ENCODE results near the gene ZNF23. TPM values are rescaled to one million over a fixed set of nuclear protein-coding genes. Genes with fewer than 3 reads are reported as not detected.
"Not testable (repeated sequence)": the region's sequence is repeated elsewhere in the genome, so short reads cannot be mapped to it uniquely, and the experiment has no call there.

ZNF23 gene
- 10 to 100 TPM; 14.4 to 21.7 (median 17.0) TPM for polyA plus RNA-seq (ENCODE audit: insufficient read length in 4 of 4)

DNA sequence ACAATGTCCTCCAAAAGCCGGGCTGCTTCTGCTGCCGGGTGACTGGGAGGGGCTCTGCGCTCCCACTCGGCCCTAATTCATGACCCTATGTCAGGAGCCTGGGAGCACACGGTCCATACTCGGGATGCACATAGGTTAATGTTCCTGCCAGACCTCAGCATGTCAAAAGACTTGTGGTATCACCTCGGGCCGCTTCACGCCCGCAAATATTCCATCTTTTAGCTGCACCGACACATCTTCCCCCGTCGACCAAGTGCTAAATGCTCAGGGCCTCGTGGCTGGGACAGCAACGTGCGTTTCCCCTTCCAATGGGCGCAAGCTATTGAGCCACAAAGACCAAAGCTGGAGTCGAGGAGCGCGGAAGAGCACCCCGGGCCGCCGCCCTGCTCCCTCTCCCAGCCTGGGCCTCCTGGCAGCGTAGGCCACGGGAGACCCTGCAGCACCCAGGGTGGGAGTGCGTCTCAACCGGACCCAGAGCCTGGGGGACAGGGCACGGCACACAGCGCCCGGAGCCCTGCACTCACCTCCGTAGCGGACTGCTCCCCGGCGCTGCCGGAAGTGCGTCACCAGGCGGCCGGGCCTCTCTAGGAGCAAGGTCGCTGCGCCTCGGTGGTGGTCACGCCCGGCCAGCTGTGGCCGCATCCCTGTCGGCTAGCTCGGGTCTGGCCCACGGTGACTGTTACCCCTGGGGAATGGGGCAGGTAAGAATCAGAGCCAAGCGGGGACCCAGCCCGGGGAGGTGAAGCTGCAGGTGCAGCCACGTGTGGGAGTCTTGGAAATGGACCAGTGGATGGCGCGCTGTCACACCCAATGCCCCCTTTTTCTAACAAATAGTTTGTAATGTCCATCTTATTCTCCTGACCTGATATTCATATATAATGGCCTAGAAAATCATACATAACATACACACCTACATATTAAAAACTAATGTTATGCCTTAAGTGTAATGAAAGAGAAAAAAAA lies at the start of gene ZNF23:
Gene ZNF23 (minus strand): TSS at position 562 of the 963 bp plus-strand sequence. CDS start 5,451 bp downstream, outside the sequence.
- peak; percentile 66 to 81 (median 72) for DNase-seq (ENCODE audit: low read depth in 4 of 4, low spot score in 3 of 4)

DNA sequence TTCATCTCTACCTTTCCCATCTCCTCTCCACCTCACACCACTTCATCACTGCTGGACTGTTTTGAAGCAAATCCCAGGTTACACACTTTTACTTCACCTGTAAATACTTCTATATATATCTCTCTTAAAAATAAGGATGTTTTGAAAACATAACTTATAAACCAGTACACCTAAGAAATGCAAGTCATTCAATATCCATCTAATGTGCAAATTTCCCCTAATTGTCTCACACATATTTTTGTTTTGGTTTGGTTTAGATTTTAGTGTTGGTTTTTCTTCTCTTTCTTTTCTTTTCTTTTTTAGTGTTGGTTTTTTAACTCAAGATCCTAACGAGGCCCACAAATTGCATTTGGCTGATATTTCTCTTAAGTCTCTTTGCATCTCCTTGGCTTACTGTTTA lies 45.0 kb upstream of the ZNF23 start:
- no peak for DNase-seq (ENCODE audit: low read depth in 4 of 4, low spot score in 3 of 4)

DNA sequence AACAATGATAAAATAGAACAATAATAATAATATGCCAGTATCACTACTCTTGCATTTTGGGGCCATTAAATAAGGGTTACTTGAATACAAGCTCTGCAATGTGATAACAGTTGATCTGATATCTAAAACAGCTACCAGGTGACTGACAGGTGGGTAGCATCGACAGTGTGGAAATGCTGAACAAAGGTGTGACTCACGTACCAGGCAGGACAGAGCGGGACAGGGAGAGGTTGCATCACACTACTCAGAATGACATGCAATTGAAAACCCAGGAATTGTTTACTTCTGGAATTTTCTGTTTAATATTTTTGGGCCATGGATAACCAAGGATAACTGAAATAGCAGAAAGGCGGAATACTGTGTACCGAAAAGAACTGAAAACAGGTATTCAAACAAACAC lies 42.9 kb upstream of the ZNF23 start:
- no peak for DNase-seq (ENCODE audit: low read depth in 4 of 4, low spot score in 3 of 4)

DNA sequence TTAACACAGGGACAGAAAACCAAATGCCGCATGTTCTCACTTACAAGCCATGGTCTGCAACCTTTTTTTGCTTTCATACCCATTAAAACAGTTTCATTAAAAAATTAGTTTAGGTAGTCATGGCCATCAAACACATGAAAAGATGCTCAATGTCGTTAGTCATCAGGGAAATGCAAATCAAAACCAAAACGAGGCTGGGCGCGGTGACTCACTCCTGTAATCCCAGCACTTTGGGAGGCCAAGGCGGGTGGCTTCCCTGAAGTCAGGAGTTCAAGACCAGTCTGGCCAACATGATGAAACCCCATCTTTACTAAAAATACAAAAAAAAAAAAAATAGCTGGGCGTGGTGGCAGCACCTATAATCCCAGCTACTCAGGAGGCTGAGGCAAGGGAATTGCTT lies 42.0 kb upstream of the ZNF23 start:
- DNase-seq (ENCODE audit: low read depth in 4 of 4, low spot score in 3 of 4), result not testable (repeated sequence)

DNA sequence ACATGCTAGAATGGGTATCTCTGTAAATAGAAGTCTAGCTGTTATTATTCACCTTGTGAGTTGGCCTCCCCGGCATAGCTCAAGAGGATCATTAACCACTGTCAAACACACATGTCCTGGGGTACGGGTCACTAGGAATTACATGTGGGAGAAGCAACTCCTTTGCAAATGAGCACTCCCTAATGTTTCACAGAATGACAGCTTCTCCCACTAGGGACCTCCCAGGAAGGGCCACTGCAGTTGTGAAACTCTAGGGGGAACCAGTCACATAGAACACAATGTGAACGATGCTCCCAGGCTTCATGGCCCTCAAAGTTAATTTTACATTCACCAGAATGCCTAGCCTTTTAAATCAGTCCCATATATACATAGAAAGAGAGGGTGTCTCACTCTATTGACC lies 39.5 kb upstream of the ZNF23 start:
- peak in 1 of 4 donors; percentile 28 for DNase-seq (ENCODE audit: low read depth in 4 of 4, low spot score in 3 of 4)

DNA sequence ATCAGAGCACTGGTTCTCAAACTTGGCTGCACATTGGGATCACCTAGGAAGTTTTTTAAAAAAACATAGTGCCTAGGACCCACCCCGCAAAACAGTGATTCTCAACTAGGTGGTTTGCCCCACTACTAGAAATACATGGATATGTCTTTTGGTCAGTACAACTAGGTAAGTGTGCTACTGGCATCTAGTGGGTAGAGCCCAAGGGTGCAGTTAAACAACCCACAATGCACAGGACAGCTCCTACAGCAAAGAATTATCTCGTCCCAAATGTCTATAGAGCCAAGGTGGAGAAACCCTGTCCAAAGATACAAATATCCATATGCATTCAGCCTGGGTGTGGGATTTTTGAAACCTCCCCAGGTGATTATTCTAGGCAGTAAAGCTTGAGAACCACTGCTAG lies 38.9 kb upstream of the ZNF23 start:
- no peak for DNase-seq (ENCODE audit: low read depth in 4 of 4, low spot score in 3 of 4)

DNA sequence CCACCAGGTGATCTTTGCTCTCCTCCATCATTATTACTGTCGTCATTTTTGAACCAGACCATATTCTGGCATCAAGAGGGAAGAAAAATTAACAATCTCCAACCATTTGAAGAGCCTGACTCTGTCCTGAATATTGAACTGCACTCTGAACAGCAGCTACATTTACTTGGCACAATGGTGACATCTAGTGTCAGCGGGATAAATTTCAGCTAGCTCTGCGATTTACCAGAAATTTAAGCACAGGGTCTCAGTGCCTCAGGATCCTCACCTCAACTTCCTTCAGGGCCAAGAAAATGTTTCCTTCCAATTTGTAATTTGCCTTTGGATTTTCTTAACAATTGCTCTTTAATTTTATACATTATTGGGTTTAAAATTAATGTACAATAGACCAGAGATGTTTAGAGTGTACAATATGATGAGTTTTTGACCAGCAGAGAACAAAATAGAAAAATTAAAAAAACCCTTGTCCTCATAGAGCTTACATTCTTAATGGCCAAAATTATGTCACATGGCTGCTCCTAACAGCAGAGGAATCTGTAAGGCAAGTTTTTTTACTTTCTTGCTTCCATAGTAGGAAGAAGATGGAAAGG lies 37.8 kb upstream of the ZNF23 start:
- peak; percentile 20 to 43 (median 35) for DNase-seq (ENCODE audit: low read depth in 4 of 4, low spot score in 3 of 4)

DNA sequence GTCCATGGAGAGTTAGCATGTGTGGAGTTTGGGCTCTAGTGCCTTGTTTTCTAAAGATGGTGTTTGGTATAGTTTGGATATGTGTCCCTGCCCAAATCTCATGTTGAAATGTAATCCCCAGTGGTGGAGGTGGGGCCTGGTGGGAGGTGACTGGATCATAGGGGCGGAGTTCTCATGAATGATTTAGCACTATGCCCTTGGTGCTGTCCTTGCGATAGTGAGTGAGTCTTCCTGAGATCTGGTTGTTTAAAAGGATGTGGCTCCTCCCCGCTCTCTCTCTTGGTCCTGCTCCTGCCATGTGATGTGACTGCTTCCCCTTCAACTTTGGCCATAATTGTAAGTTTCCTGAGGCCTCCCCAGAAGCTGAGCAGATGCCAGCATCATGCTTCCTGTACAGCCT lies 36.0 kb upstream of the ZNF23 start:
- no peak for DNase-seq (ENCODE audit: low read depth in 4 of 4, low spot score in 3 of 4)

DNA sequence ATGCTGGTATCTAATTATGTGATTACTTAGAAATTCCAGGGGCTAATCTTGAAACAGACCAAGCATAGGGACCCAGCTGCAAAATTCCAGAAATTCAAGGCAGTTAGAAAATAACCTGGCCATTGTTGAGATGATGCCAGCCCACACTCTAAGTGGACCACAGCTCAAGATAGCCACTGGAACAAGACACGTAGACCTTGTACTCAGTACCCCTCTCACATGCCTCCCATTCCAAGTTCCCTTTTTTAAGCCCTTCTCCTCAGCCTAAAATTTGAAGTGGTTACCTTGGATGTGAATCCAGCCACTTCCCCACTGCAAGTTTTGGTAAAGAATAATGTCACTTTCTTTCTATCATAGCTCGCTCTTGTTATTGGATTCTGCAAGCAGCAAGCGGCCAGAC lies 31.2 kb upstream of the ZNF23 start:
- DNase-seq (ENCODE audit: low read depth in 4 of 4, low spot score in 3 of 4), result no peak

DNA sequence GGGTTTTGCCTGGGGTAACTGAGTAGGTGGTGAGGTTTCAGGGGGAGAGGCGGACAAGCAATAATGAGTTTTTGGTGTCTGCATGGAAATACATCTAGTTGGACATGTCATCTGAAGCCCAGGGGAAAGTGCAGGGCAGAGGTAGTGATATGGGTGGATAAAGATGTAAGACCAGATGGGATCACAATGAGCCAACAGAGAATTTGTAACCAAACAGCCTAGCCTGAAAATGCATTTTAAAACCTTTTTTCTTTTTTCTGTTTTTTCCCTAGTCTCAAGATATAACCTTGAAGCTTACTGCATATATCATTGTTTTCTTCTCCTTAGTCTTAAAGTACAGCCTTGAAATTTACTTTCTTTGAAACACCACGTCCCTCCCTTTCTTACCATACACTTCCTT lies 30.7 kb upstream of the ZNF23 start:
- DNase-seq (ENCODE audit: low read depth in 4 of 4, low spot score in 3 of 4), result no peak

DNA sequence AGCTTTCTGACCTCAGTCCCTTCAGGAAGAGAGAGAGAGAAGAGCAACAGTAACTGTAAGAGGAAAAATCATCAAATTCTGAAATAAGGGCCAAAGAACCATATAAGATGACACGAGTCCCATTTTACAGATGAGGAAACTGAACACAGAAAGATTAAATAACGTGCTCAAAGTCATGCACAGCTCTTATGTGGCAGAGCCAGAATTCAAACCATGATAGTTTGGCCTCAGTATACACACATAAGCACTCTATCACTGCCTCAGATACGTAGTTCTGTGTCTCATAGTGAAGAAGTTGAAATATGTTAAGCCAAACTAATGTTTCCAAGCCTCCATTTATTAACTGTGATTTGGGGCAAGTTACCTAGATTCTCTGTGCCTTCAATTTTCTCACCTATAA lies 29.0 kb upstream of the ZNF23 start:
- DNase-seq (ENCODE audit: low read depth in 4 of 4, low spot score in 3 of 4), result no peak

DNA sequence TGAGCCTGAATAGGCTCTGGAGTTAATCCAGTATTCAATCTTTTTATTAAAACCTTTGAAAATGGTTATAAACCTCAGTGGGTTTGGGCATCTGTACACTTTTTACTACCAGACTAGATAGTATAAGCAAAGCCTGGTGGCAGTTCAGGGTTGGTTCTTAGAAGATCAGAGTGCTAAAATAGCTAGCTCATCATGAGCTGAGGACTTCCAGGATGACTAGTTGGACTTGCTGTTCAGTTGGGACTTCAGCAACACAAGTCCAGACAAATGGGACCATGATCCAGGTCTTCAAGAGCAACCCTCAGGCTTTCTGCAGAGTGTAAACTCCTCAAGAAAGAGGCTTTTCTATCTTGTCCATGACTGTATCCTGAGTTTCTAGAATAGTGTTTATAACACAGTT lies 28.3 kb upstream of the ZNF23 start:
- no peak for DNase-seq (ENCODE audit: low read depth in 4 of 4, low spot score in 3 of 4)

DNA sequence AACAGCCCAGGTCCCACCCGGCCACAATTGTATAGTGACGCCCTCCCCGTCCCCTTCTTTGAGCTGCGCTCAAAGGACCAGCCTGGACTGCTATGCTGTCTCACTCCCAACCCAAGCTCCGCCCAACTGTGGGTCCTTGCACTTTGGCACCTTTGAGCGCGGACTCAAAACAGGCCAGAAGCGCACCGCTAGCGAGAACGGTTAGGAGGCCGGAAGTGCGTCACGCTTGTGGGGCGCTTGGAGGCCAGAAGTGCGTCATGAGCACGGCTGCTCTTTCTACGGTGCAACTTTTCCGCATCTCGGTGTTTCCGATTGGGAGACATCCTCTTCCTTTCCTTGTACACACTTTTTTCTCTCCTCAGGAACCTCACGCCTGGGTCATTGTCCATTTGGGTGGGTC lies 27.1 kb upstream of the ZNF23 start, which contains the start of gene ZNF19:
Gene ZNF19 (minus strand): TSS at position 203 of the 400 bp plus-strand sequence. CDS start 7,210 bp downstream, outside the sequence.
- no peak for DNase-seq (ENCODE audit: low read depth in 4 of 4, low spot score in 3 of 4)

DNA sequence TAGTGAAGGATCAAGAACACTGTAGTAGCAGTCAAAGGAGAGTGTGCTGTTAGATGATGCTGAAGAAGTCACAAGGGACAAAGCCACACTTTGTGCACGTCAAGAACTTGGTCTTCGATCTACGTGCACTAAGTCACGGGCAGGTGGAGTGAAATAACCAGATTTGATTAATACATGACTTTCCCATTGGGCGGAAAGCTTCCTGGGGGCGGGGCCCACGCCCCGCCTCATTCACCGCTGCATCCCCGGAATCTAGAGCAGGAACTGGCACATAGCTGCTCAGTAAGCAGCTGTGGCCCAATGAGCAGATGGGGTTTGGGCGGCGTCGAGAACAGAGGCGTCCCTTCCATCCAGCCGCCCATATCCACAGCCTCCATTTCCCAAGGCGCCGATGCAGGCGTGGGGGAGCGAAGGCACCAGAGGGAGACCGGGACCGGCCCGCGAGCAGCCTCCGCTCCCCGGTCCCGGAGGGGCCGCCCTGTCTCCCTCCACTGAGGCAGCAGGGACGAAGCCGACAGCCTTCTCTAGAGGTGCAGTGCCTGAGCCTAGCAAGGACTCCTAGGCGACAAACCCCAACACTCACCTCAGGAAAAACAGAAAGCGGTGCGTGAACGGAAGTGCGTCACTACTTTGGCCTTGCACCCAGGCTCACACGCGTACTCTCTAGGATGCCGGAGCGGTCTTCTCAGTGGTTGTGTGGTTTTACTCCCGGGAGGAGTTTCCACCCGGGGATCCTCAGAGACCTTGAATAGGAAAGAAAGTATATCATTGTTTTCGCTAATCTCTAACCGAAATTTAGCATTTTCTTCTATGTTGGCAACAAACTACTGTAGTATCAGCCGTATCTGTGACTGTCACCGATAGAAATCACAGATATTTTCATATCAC lies 22.2 kb upstream of the ZNF23 start:
- DNase-seq (ENCODE audit: low read depth in 4 of 4, low spot score in 3 of 4), result peak; percentile 81 to 86 (median 82)

DNA sequence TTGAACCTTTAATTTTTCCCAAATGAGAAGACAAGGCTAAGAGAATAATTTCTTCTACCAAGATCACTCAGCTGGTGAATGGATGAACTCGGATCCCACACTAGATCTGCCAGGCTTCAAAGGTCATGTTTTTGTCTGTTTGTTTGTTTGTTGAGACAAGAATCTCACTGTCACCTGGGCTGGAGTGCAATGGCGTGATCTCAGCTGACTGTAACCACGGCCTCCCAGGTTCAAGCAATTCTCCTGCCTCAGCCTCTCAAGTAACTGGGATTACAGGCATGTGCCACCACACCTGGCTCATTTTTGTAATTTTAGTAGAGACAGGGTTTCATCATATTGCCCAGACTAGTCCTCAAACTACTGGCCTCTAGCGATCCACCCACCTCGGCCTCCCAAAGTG lies 20.5 kb upstream of the ZNF23 start:
- no peak for DNase-seq (ENCODE audit: low read depth in 4 of 4, low spot score in 3 of 4)

DNA sequence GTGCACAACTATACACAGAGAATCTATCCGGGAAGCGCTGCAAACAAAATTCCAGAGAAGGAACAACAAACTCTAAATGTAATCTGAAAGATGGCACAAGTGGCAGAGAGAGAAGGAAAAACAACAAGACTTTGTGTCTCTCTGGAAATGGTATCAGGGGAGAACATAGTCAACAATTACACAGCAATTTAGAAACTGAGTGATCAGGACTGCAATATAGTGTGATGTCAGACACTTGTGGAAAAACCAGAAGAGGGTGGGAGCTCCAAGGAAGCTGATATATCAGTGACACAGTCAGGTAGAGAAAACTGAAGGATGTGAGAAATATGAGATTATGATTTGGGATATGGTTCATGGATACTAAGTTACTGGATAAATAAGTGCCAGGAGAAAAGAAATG lies 18.9 kb upstream of the ZNF23 start:
- no peak for DNase-seq (ENCODE audit: low read depth in 4 of 4, low spot score in 3 of 4)

DNA sequence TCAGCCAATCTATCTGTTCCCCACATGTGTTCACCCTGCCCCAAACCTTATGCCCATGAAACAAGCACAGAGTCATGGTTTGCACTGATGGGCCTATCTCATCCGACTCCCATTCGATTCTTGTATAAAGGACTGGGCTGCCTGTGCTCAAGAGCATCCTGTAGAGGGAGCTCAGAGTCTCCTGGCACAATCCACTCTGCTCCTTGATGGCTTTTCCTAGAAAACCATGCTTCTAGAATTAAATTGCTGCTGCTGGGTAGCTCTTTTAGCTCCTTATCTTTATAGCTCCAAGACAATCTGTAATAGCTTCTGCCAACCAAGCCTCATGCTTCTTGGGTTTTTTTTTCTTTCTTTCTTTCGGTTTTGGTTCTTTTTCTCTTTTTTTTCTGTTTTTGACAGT lies 17.4 kb upstream of the ZNF23 start:
- no peak for DNase-seq (ENCODE audit: low read depth in 4 of 4, low spot score in 3 of 4)

DNA sequence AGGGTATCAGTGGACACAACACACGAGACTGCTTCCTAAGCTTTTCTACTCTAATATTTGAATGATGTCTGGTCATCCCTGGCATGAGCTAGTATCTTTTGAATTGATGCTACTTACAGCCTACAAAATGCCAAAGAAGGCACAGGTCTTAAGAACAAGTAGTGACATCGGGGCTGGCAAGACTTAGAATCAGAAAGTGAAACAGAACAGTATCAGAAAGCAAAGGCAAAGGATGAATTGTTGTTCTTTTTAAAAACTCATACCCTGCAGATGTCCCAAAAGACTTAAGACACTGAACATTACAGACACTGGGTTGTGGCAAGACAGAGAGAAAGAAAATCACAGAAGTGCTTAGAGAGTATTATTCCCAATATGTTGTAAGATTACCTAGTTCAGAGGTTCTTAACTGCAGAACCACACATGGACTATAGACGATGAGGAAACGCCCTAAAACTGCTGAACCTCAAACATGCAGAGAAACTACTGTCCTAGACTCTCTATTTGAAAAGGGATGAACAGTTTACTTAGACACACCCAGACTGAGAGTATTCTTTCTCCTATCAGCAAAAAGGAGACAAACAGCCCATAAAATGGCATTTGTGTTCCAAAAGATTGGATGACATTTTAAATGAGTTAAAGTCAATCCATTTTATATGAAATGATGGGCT lies 14.5 kb upstream of the ZNF23 start:
- DNase-seq (ENCODE audit: low read depth in 4 of 4, low spot score in 3 of 4), result no peak

DNA sequence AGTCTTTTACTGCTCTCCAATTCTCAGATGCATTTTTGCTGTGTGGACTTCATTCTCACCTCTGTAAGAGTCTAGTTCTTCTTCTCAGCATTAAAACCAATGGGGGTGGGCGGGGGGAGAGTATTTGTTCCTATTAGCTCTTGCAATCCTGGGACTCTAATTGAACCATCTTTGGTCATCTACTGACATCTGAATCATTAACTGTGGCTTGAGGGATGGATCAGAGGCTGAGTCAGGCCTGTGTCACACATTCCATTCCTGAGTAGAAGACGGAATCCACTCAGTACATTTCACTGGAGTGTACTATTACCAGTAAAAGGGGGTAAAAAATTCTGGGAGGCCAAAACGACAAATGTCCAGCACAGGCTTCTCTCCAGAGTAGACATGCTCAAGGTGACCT lies 12.8 kb upstream of the ZNF23 start:
- no peak for DNase-seq (ENCODE audit: low read depth in 4 of 4, low spot score in 3 of 4)

DNA sequence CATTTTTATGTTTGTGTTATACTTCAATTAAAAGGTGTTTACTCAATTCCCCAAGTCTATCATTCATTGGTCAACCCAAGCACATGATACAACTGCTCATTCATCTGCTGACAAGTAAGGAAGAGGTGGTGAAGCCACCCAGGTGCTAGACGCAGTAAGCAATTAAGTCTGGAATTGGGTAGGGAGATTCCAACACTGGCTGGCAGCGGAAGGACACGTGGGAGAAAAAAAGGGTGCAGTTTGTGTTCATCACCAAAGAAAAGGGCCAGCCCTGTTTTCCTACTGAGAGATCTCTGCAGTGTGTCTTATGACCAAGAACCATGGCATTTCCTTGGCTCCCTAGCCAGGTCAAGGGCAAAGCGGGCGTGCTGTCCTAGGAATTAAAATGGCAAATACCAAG lies 11.8 kb upstream of the ZNF23 start:
- no peak for DNase-seq (ENCODE audit: low read depth in 4 of 4, low spot score in 3 of 4)
